GM19239 (cell line): Measurements from ENCODE around the gene PNMA6E.

ENCODE experiments used
- DNase-seq: peaks from one replicate; pipeline ENCODE4 v3.0.0; 2011; ENCODE audit warnings: low spot score; ENCODE audit not compliant: insufficient read length
- FAIRE-seq: peaks from 2 replicates; lab custom pipeline; 2011; peaks lifted over from hg19 to GRCh38; lab: Jason Lieb, UNC

Gene PNMA6E

DNA sequence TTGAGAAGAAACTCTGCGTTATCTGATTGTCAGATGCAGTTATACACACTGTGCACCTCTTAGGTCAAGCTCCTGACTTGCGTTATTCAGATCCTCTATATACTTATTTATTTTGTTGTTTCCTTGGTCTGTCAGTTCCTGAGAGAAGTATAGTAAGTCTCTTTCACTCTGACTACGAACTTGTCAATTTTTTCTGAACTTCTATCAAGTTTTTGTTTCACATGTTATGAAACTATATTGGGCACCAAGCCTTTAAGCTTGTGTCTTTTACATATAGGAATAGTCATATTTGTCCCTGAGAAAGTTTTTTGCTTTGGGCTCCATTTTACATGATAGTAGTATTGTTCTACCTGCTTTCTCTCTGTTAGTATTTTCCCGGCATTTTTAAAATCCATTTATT is 35.5 kb downstream of the PNMA6E start:
- no peak for DNase-seq
- peak; percentile 11 for FAIRE-seq

DNA sequence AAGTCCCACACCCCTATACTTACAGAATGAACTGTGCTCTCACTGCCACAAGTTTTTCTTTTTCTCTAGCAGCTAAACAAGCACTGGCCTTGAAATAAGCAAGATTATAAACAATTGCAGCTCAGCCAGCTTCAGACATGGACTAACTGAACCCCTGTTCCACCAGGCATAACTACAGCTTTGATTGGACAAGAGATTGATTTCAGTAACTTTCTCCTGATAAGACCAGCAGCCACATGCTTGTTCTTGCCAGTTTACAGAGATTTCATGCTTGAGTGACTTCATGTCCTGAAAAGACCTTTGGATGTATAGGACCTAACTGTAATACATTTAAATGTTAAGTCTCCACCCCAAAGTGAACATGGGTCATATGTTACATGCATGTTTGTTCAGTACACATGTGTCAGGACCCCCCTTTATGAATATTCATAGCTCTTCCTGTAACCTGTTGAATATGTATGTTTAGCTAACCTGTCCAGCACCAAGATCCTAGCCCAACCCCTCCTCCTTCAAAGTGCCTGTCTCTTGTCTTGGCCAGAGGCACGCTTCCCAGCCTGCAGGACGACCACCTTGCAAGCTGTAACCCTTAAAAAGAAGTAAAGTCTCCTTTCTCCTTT is 39.3 kb downstream of the PNMA6E start:
- DNase-seq (no peak), FAIRE-seq (no peak)

DNA sequence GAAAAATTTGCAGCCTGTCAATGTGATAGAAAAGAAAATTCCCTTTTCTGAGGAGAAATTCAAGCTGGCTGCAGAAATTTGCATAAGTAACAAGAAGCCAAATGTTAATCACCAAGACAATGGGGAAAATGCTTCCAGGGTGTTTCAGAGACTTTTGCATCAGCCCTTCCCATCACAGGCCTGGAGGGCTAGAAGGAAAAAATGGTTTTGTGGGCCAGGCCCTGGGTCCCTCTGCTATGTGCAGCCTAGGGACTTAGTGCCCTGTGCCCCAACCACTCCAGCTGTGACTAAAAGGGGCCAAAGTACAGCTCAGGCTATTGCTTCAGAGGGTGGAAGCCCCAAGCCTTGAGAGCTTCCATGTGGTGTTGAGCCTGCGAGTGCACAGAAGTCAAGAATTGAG is 43.3 kb downstream of the PNMA6E start:
- DNase-seq (no peak), FAIRE-seq (no peak)

DNA sequence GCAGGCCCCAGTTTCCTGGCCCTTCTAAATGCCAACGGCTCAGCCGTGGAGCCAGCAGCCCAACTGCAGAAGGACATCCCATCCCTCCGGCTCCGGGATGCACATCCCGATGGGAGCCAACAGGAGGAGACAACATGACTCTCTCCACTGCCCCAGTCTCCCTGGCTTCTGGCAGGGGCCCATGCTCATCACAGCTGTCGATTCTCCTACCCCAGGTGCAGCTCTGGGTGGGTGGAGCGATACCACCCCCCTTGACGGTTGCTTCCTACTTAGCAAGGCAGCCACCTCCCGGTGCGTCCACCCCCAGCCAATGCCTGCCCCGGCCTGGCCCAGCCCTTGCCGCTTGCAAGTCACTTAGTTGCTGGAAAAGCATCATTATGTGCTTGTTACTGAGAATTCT is 47.7 kb downstream of the PNMA6E start:
- DNase-seq (no peak), FAIRE-seq (no peak)

DNA sequence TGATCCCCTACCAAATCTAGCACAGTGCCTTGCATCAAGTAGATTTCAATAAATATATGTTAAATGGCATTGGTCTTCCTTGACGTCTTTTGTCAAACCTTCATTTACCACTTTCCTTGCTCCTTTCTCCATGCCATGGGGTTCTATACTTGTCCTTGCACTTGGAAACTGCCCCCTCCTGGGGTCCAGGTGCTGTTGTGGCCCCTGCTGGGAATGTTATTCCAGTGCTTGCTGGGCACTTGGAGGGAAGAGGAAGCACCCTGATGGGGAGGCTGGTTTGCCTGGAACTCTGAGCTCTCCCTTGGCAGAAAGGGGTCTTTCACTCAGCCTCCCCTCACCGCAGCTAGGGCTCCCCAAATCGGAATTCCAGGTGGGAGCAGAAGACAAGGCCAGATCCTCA is 48.3 kb downstream of the PNMA6E start:
- no peak for DNase-seq
- FAIRE-seq = no peak

DNA sequence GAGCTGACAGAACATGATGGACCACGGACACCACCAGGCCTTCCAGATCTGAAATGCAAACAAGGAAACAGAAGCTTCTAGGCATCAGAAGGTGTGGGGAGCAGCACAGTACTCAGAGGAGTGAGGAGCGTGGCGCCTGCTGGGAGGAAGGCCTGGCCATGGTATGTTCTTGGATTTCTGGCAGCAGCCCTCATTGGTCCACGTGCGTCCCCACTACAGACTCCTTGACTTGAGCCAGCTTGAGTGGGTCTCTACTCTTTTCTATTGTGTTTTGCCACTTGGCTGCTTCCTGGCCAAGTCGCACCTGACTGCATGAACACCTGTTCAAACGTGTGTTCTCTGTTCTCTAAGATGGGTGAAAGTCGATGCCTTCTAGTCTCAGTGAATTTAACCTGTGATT is 49.2 kb downstream of the PNMA6E start:
- no peak for FAIRE-seq
- DNase-seq = no peak

DNA sequence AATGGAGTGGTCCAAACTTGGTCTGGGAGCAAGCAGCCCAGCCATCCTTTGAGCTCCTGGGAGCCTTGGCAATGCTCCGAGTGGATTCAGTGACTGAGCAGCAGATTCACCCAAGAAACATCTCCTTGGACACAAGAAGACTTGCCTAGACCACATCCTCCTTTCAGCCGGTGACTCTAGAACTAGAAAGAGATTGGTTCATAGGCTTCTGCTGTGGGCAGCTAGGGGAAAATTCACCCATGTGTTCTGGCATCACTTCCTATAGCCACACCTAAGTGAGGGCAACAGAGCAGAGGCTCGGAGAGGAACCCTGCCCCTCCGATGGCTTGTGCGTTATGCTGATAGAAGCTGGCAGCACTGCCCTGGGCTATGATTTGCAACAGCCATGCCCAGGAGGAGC is 51.2 kb downstream of the PNMA6E start:
- DNase-seq (no peak), FAIRE-seq (no peak)

DNA sequence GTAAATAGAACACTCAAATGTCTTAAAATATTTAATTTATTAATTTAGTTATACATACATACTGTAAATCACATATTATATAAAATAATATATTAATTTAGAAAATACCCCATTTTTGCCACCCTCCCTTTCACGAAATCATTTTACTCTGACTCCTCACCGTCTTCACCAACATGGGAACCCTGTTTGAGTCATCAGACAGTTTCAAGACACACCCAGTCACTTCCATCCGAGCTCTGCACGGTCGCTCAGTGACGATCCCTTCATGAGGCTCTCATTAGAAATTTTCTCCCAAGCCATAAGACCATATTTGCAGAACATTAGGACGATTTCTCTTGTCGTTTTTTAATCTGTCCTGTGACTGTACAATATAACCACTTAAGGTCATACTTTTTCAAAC is 52.7 kb downstream of the PNMA6E start:
- DNase-seq (no peak), FAIRE-seq (no peak)

DNA sequence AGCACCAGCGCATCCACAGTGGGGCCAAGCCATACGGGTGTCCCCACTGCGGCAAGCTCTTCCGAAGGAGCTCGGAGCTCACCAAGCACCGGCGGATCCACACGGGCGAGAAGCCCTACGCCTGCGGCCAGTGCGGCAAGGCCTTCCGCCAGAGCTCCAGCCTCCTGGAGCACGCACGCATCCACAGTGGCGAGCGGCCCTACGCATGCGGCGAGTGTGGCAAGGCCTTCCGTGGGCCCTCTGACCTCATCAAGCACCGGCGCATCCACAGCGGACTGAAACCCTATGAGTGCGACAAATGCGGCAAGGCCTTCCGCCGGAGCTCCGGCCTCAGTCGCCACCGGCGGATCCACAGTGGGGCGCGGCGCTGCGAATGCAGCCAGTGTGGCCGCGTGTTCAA is 53.6 kb downstream of the PNMA6E start:
- FAIRE-seq = no peak
- no peak for DNase-seq
